ACHN (cell line): Measurements from ENCODE around the gene DCLRE1B.
"Not testable (repeated sequence)": the region's sequence is repeated elsewhere in the genome, so short reads cannot be mapped to it uniquely, and the experiment has no call there.

ENCODE experiments used
- DNase-seq: peaks from one replicate; pipeline ENCODE4 v3.0.0-alpha.2; 2015
- in situ Hi-C: cut with HindIII; loops from 2 replicates; pipeline ENCODE4 v1.10.0; 2017; ENCODE audit warnings: low sequenced_read_pairs, low pct_ligation_motif_present, low pct_unique_long_range_greater_than_20kb

DCLRE1B gene

DNA sequence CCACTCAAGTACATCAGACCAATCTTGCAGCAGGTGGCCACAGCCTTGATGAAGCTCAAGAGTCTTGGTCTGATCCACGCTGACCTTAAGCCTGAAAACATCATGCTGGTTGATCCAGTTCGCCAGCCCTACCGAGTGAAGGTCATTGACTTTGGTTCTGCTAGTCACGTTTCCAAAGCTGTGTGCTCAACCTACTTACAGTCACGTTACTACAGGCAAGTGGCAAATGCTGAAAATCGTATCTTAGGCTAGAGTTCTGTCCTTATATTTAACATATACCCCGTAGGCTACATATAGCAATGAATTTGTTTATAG, 36.1 kb downstream of the DCLRE1B start:
- in situ Hi-C loops, result no loop called here
- DNase-seq, result no peak

DNA sequence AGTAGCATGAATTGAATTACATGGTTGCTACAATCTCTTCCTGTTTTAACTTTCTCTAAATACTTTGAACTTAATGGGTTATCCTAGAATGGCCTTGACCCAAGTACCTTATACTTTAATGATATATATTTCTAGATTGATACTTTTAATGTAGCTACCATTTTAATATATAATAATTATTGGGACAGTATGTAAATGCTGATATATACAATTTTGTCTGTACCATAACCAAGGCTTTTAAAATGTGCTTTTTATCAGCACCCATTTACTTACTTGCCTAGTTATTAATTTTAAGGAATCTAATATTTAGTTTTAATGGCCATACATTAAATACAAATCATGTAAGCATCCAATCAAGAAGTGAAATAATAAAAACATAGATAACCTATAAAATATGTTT, 37.4 kb downstream of the DCLRE1B start:
- in situ Hi-C loops, result no loop called here
- DNase-seq, result no peak

DNA sequence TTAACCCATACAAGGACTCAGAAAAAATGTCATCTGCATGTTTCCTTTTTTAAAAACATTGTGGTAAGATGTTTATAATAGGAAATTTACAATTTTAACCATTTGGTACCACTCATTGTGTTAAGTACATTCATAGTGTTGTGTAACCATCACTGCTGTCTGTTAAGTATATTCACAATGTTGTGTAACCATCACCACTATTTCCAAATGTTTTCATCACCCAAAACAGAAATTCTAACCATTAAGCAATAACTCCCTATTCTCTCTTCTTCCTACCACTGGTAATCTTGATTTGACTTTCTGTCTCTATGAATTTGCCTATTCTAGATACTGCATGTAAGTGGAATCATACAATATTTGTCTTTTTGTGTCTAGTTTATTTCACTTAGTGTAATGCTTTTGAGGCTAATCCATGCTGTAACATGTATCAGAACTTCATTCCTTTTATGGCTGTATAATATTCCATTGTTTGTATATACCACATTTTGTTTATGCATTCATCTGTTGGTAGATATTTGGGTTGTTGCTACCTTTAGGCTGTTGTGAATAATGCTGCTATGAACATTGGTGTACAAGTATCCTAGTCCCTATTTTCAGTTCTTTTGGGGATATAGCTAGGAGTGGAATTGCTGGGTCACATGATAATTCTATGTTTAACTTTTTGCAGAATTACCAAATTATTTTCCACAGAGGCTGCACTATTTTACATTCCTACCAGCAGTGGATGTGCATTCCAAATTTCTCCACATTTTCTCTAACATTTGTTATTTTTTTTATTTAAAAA, 38.1 kb downstream of the DCLRE1B start:
- in situ Hi-C loops, result no loop called here
- DNase-seq, result no peak

DNA sequence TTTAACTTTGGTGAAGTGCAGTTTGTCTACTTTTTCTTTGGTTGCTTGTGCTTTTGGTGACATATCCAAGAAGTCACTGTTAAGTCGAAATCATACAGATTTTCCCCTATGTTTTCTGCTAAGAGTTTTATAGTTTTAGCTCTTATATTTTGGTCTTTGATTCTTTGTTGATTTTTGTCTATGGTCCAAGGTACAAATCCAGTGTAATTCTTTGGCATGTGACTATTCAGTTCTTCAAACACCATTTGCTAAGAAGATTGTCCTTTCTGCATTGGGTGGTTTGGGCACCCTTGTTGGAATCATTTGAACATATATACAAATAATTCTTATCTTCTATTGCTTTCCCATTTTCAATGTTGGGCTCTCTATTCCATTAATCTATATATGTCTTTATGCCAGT, 40.2 kb downstream of the DCLRE1B start:
- in situ Hi-C loops, result no loop called here
- DNase-seq, result no peak

DNA sequence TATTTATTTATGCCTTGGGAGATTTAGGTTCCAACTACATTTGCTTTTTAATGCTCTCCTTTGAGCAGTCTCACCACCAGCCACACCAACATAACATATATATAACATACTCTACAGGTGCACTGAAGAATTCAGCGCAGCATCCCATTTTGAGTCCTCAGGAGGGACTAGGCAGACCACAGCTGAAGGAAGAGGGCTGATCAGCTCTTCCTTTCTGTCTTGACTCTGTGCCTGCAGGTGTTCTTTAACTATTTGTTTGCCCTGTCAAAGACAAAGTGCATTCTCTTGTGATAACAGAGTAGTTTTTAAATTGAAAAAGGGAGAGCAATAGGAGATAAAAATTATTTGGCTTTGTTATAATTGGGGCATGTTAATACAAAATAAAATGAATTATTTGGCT, 41.0 kb downstream of the DCLRE1B start:
- in situ Hi-C loops, result no loop called here
- no peak for DNase-seq

DNA sequence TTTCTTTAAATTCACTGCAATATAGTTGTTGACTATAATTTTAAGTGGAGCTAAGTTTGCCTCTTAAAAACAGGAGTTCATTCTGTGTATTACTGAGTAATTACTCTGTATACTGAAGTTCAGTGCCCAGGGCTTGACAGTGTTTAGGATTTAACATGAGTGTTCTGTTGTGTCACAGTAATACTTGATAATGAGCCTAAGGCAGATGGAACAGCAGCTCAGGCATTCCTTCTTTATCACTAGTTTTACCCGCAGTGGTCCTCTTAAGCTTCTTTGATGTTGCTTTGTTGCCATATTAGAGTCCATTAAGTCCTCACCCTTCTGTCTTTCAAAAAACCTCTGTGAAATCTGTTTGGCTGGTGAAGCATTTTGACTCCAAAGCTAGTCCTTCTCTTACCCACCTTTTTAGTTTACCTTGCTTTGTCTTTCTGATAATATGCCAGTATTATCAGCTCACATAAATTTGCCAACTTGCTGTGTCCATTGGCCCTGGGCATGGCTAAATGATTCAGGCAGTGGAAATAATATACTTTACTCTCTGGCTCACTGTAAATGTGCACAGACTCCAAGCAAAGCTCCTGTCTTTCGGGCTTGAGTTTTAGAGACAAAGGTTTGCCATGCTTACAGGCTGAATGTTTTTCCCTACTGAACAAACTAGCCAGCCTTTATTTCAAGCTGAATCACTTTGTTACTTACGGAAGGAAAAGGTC, 41.7 kb downstream of the DCLRE1B start:
- DNase-seq, result no peak
- in situ Hi-C loops, result no loop called here

DNA sequence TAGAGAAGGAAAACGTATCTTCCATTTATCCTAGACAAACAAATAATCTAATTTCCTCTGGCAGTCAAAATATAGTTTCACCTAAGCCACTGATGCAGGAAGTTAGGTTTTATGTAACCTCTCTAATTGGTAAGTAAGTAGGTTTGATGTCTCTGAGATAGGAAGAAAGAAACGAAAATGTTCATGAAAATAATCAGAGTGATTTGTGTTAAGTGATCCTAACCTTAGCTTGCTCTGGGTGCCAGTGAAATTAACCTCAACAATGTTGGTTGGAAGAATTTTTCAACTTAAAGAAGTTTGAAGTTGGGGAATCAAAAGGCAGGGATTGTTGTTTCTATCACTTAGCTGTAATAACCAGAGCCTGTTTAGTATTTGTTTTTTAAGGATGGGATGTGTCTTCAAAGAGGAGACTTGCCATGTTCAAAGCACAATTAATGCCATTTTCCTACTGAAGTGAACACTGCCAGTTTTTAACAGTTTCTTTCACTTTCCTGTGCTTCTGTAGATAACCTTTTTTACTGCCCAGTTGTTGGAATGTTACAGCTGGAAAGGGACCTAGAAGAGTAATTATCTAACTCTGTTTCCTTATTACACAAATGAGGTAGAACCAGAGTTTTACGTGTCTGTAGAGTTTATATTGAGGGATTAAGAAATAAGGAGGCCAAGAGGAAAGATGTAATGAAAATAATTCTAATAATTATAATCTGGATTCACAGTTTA, 42.4 kb downstream of the DCLRE1B start:
- in situ Hi-C loops, result no loop called here
- DNase-seq, result no peak

DNA sequence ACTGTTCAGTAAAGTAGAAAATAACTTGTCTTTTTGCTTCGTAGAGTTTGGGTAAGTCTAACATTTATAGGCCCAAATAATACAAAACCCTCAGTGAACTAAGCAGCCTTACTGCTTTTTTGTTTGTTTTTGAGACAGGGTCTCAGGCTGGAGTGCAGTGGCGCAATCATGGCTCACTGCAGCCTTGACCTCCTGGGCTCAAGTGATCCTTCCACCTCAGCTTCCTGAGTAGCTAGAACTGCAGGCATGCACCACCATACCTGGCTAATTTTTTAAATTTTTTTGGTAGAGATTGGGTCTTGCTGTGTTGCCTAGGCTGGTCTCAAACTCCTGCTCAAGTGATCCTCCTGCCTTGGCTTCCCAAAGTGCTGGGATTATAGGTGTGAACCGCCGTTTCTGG, 43.0 kb downstream of the DCLRE1B start:
- in situ Hi-C loops, DNase-seq: not testable (repeated sequence)

DNA sequence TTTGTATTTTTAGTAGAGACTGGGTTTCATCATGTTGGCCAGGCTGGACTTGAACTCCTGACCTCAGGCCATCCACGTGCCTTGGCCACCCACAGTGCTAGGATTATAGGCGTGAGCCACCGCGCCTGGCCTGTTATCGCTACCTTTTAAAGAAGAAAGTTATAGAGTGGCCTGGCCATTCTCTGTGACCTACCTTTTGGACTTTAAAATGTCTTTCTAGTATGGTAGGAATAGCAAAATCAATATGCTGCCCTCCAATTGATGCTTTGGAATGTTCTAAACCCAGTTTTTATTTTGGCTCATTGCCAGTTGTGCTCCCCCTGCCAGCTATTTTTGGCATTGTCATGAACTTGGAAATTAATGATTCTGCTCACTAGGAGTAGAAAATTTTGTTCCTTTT, 43.9 kb downstream of the DCLRE1B start:
- in situ Hi-C loops, result no loop called here
- DNase-seq, result peak; percentile 7

DNA sequence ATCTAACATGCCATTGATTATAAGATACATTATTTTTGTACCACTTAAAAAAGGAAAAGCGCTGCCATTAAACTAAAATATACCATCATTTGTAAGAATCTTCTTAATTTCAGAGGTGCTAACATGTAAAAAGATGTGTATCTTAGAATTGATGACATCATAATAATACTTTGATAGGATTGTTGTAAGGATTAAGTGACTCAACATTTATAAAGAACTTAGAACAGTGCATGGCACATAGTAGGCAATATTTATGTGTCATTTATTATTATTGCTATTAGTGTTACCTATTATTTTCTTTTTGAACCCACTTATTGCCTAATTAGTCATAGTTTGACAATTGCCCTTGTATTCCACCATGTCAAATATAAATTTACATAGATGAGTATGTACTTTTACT, 45.8 kb downstream of the DCLRE1B start:
- in situ Hi-C loops, result no loop called here
- DNase-seq, result no peak

DNA sequence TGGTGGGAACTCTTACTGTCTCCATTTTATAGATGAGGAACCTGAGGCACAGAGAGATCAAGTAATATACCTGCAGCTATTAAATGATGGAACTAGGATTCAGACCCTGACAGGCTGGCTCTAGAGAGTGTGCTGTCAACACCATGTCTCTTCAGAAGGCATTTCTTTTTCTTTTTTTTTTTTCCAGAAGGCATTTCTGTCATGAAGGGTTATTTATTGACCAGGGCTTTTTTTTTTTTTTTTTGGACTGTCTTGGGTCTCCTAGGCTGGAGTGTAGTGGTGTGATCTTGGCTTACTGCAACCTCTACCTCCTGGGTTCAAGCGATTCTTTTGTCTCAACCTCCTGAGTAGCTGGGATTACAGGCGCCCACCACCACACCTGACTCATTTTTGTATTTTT, 46.6 kb downstream of the DCLRE1B start:
- no peak for DNase-seq
- in situ Hi-C loops, result no loop called here

DNA sequence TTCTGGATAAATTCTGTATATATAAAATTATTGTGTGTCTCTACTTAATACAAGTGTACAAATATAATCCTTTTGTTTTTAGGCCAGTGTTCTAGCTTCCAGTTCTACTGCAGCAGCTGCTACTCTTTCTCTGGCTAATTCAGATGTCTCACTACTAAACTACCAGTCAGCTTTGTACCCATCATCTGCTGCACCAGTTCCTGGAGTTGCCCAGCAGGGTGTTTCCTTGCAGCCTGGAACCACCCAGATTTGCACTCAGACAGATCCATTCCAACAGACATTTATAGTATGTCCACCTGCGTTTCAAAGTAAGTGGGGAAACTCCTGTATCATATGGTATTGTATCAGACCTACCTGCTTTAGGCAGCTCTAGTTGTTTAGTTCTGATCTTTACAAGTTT, 52.9 kb downstream of the DCLRE1B start:
- no peak for DNase-seq
- in situ Hi-C loops, result no loop called here

DNA sequence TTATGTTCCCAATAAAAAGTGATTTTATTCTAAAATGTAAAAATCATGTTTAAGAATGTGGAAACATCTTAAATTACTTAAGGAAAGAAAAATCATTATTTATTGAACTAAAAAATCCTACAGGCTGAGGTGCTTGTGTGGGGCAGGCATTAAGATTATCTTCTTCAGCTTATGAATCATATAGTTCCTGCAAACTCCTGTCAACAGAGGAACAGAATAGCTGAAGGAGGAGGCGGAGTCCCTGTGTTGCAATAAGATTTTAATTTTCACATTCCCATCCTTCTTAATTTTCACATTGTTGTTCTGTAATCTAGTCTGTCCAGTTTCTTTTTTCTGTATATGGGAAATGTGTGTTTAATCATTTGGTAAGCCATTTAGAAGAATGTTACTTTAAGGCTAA, 53.6 kb downstream of the DCLRE1B start:
- in situ Hi-C loops, result no loop called here
- no peak for DNase-seq

DNA sequence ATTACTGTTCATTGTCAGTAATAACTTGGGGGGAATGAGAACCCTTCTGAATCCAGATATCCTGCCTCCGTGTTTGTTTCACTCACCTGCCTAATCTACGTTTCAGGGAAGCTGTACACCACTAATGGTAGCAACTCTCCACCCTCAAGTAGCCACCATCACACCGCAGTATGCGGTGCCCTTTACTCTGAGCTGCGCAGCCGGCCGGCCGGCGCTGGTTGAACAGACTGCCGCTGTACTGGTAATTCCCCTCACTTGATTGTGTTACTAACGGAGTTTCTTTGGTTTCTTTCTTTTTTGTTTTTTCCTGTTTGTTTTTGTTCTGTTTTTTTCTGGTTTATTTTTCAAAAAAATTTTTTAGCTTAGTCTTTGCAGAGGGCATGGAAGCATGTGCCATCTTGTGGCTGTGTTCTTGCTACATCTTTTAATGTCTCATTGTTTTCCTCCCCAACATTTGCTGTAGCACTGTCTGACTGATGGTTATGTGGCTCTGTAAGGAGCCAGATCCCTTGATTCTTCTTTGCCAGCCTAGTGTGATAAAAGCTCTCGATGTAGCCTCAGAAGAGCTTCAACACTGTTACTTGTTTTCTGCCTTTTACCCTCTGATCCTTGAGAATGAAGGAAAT, 58.3 kb downstream of the DCLRE1B start:
- in situ Hi-C loops, result no loop called here
- DNase-seq, result no peak
